NCI-H460 (cell line): Measurements from ENCODE around the gene ERLEC1. TPM values are rescaled to one million over a fixed set of nuclear protein-coding genes. Genes with fewer than 3 reads are reported as not detected.
"Not testable (repeated sequence)": the region's sequence is repeated elsewhere in the genome, so short reads cannot be mapped to it uniquely, and the experiment has no call there.

ENCODE experiments used
- DNase-seq: peaks from one replicate; pipeline ENCODE4 v3.0.0-alpha.2; 2016; ENCODE audit warnings: low read depth; ENCODE audit errors: extremely low read depth
- total RNA-seq: library from RNA; depleted of rRNA; stranded (reverse); fragments of >200 nt; shearing (Covaris generic); gene quantifications from 2 replicates; pipeline ENCODE4 v1.2.3, GENCODE V29; 2014

ERLEC1 gene
- total RNA-seq, 1 experiment from 2014 or later = 111 TPM

GRCh38 chr2:53780056-53780455 is 6.8 kb upstream of the ERLEC1 start:
- DNase-seq = no peak

GRCh38 chr2:53782676-53783075 is 4.2 kb upstream of the ERLEC1 start:
- no peak for DNase-seq

GRCh38 chr2:53784436-53784835 is 2.4 kb upstream of the ERLEC1 start:
- DNase-seq = no peak

- DNase-seq = no peak
Measured at GRCh38 chr2:53785366-53785765, 1.5 kb upstream of the ERLEC1 start.

- DNase-seq = no peak
Measured at GRCh38 chr2:53786352-53786704, 516 bp upstream of the ERLEC1 start.

- DNase-seq = peak; percentile 6
Measured at GRCh38 chr2:53787614-53788289, 908 bp downstream of the ERLEC1 start.

- DNase-seq = no peak
Measured at GRCh38 chr2:53793261-53793660, 6.4 kb downstream of the ERLEC1 start.

GRCh38 chr2:53793821-53794220 is 7.0 kb downstream of the ERLEC1 start:
- no peak for DNase-seq

- no peak for DNase-seq
Measured at GRCh38 chr2:53801547-53801946, 14.7 kb downstream of the ERLEC1 start.

- DNase-seq = no peak
Measured at GRCh38 chr2:53802617-53803151, 15.8 kb downstream of the ERLEC1 start.

- DNase-seq = no peak
Measured at GRCh38 chr2:53811601-53812000, 24.8 kb downstream of the ERLEC1 start.

- no peak for DNase-seq
Measured at GRCh38 chr2:53813151-53813550, 26.3 kb downstream of the ERLEC1 start.

- DNase-seq = no peak
Measured at GRCh38 chr2:53818854-53819435, 32.1 kb downstream of the ERLEC1 start.

GRCh38 chr2:53819634-53820033 is 32.8 kb downstream of the ERLEC1 start:
- no peak for DNase-seq

- DNase-seq = no peak
Measured at GRCh38 chr2:53820048-53820447, 33.2 kb downstream of the ERLEC1 start.

- no peak for DNase-seq
Measured at GRCh38 chr2:53820711-53821110, 33.9 kb downstream of the ERLEC1 start.

- DNase-seq = no peak
Measured at GRCh38 chr2:53821810-53822209, 35.0 kb downstream of the ERLEC1 start.

GRCh38 chr2:53823639-53824038 is 36.8 kb downstream of the ERLEC1 start:
- not testable (repeated sequence) for DNase-seq

- no peak for DNase-seq
Measured at GRCh38 chr2:53826030-53826410, 39.2 kb downstream of the ERLEC1 start.

- peak; percentile 59 for DNase-seq
Measured at GRCh38 chr2:53826587-53827397, 39.9 kb downstream of the ERLEC1 start.

GRCh38 chr2:53827398-53828175 is 40.7 kb downstream of the ERLEC1 start:
- no peak for DNase-seq
